NCI-H524 (cell line): ENCODE measurements around the gene MMP28.

Experiments
- DNase-seq, 2 experiments: peaks; one replicate each; lab custom pipeline; 2025; lab: John Stamatoyannopoulos, UW

Gene MMP28

GRCh38 chr17:35795007-35795870 is at the start of gene MMP28:
Gene MMP28, minus strand, starts transcription at chr17:35795641. Its CDS starts 264 bp downstream, at chr17:35795377.
- DNase-seq = peak; percentile 8 to 30

GRCh38 chr17:35844547-35844946 is 49.1 kb upstream of the MMP28 start:
- DNase-seq = no peak

GRCh38 chr17:35843698-35844097 is 48.3 kb upstream of the MMP28 start:
- no peak for DNase-seq

- DNase-seq = no peak
These were observed 46.8 kb upstream of the MMP28 start for GRCh38 chr17:35842239-35842638.

GRCh38 chr17:35841505-35841904 is 46.1 kb upstream of the MMP28 start:
- DNase-seq = no peak

GRCh38 chr17:35841101-35841500 is 45.7 kb upstream of the MMP28 start:
- no peak for DNase-seq

GRCh38 chr17:35825206-35825605 is 29.8 kb upstream of the MMP28 start:
- DNase-seq = no peak

- no peak for DNase-seq
These were observed 25.9 kb upstream of the MMP28 start for GRCh38 chr17:35821308-35821707.

- DNase-seq = no peak
These were observed 24.0 kb upstream of the MMP28 start for GRCh38 chr17:35819455-35819854.

- DNase-seq = no peak
These were observed 21.8 kb upstream of the MMP28 start for GRCh38 chr17:35817196-35817595.

GRCh38 chr17:35816723-35817122 is 21.3 kb upstream of the MMP28 start:
- DNase-seq = no peak

GRCh38 chr17:35812456-35812855 is 17.0 kb upstream of the MMP28 start:
- DNase-seq = no peak

GRCh38 chr17:35811759-35812158 is 16.3 kb upstream of the MMP28 start:
- DNase-seq = no peak

GRCh38 chr17:35809855-35810461 is 14.5 kb upstream of the MMP28 start:
- no peak for DNase-seq

- peak; percentile 91 to 96 for DNase-seq
These were observed 13.8 kb upstream of the MMP28 start, which contains the start of gene TAF15 for GRCh38 chr17:35808962-35809854. Gene TAF15, plus strand, starts transcription at chr17:35809484. Its CDS starts 86 bp downstream, at chr17:35809570.

GRCh38 chr17:35808240-35808961 is 13.0 kb upstream of the MMP28 start:
- no peak for DNase-seq

GRCh38 chr17:35807371-35808144 is 12.1 kb upstream of the MMP28 start:
- DNase-seq = no peak

- DNase-seq = peak; percentile 60 to 84
These were observed 9.3 kb upstream of the MMP28 start for GRCh38 chr17:35804658-35805192.

- peak; percentile 48 to 80 for DNase-seq
These were observed 6.3 kb upstream of the MMP28 start for GRCh38 chr17:35801583-35802224.

- no peak for DNase-seq
These were observed 4.5 kb upstream of the MMP28 start for GRCh38 chr17:35799942-35800341.
